IMR-90 (cell line): ENCODE measurements around the gene ASRGL1. TPM values are rescaled to one million over a fixed set of nuclear protein-coding genes. Genes with fewer than 3 reads are reported as not detected.

Experiments used
- ATAC-seq: fragments of 200-7000 bp; cut with Tn5 transposase; 2 replicates; pipeline ENCODE4 v1.9.1; 2020; ENCODE audit warnings: low read depth, mild to moderate bottlenecking, moderate library complexity
- BruUV-seq: library from RNA; stranded (reverse); fragments of 400-500 nt; replicated peaks from 2 replicates; lab custom pipeline; 2021; lab: Mats Ljungman, UMichigan
- CTCF ChIA-PET: fragments of 300-600 bp; formaldehyde crosslinking; extraction: SDS; loops from one replicate; lab custom pipeline; 2021; ENCODE audit warnings: antibody characterized with exemption; lab: Yijun Ruan, JAX
- POLR2A ChIA-PET: fragments of 300-600 bp; sonication (Branson Sonifier 250); formaldehyde crosslinking; loops from one replicate; lab custom pipeline; 2022; ENCODE audit warnings: antibody characterized with exemption; ENCODE audit not compliant: unreplicated experiment; lab: Charles Lee
- DNase-seq: peaks from one replicate; pipeline ENCODE4 v3.0.0; 2013
- H2AFZ ChIP-seq: replicated peaks from 2 replicates; pipeline ENCODE3; 2013; ENCODE audit warnings: low read length, mild to moderate bottlenecking; ENCODE audit not compliant: poor library complexity
- H2AK5ac ChIP-seq: 2 replicates; pipeline ENCODE4 v1.6.1; 2013; ENCODE audit warnings: low read depth, low read length, inconsistent platforms
- H2AK9ac ChIP-seq: replicated peaks from 2 replicates; pipeline ENCODE3; 2013; ENCODE audit warnings: mild to moderate bottlenecking, low read depth, low read length, moderate library complexity; ENCODE audit not compliant: poor library complexity
- H2BK120ac ChIP-seq: 2 replicates; pipeline ENCODE4 v1.6.1; 2013; ENCODE audit warnings: low read depth, low read length, inconsistent platforms
- H2BK15ac ChIP-seq: 3 replicates; pipeline ENCODE4 v1.6.1; 2013; ENCODE audit warnings: low read depth, low read length, inconsistent platforms
- H2BK20ac ChIP-seq: 2 replicates; pipeline ENCODE4 v1.6.1; 2013; ENCODE audit warnings: low read depth, mild to moderate bottlenecking, inconsistent platforms, low read length, moderate library complexity
- H2BK5ac ChIP-seq: 2 replicates; pipeline ENCODE4 v1.6.1; 2013; ENCODE audit warnings: mild to moderate bottlenecking, low read depth, low read length, inconsistent platforms; ENCODE audit not compliant: poor library complexity, severe bottlenecking
- H3K14ac ChIP-seq: replicated peaks from 2 replicates; pipeline ENCODE4 v1.6.1; 2013; ENCODE audit warnings: low read depth, low read length, inconsistent platforms
- H3K18ac ChIP-seq: 2 replicates; pipeline ENCODE4 v1.6.1; 2013; ENCODE audit warnings: low read depth, low read length, control low read depth
- H3K23ac ChIP-seq: 2 replicates; pipeline ENCODE4 v1.6.1; 2013; ENCODE audit warnings: low read depth, low read length, inconsistent platforms
- H3K27ac ChIP-seq: 2 replicates; pipeline ENCODE4 v1.5.1; 2013; ENCODE audit warnings: mild to moderate bottlenecking, control low read depth, low read length; ENCODE audit not compliant: insufficient read depth
- H3K27me3 ChIP-seq: 2 replicates; pipeline ENCODE4 v1.6.1; 2013; ENCODE audit warnings: low read length; ENCODE audit not compliant: control insufficient read depth, insufficient read depth
- H3K36me3 ChIP-seq: 2 replicates; pipeline ENCODE4 v1.6.1; 2013; ENCODE audit warnings: low read length, mixed read lengths; ENCODE audit not compliant: control insufficient read depth, insufficient read depth
- H3K4ac ChIP-seq: 2 replicates; pipeline ENCODE4 v1.6.1; 2013; ENCODE audit warnings: low read depth, low read length, inconsistent platforms
- H3K4me1 ChIP-seq: 2 replicates; pipeline ENCODE4 v1.6.1; 2013; ENCODE audit warnings: low read length, mixed read lengths; ENCODE audit not compliant: control insufficient read depth, insufficient read depth
- H3K4me2 ChIP-seq: 2 replicates; pipeline ENCODE4 v1.6.1; 2013; ENCODE audit warnings: low read depth, mild to moderate bottlenecking, control low read depth, low read length, moderate library complexity
- H3K4me3 ChIP-seq: 2 replicates; pipeline ENCODE4 v1.5.1; 2013; ENCODE audit warnings: low read depth, mild to moderate bottlenecking, control low read depth, low read length, moderate library complexity; ENCODE audit not compliant: insufficient read depth
- H3K56ac ChIP-seq: 2 replicates; pipeline ENCODE4 v1.6.1; 2013; ENCODE audit warnings: low read length, inconsistent platforms; ENCODE audit not compliant: insufficient read depth; ENCODE audit errors: extremely low read depth
- H3K79me1 ChIP-seq, 2 experiments: 2 replicates each; pipeline ENCODE4 v1.6.1; 2013; ENCODE audit warnings: low read length in 2 of 2, inconsistent platforms in 1 of 2, low read depth in 1 of 2
- H3K9ac ChIP-seq: 2 replicates; pipeline ENCODE4 v1.6.1; 2013; ENCODE audit warnings: low read depth, low read length, control low read depth
- H3K9me1 ChIP-seq: 2 replicates; pipeline ENCODE4 v1.6.1; 2013; ENCODE audit warnings: low read length, inconsistent platforms; ENCODE audit not compliant: insufficient read depth
- H3K9me3 ChIP-seq: 2 replicates; pipeline ENCODE4 v1.6.1; 2013; ENCODE audit warnings: low read length; ENCODE audit not compliant: control insufficient read depth, insufficient read depth
- H4K20me1 ChIP-seq: 2 replicates; pipeline ENCODE4 v1.6.1; 2013; ENCODE audit warnings: low read length, inconsistent platforms; ENCODE audit not compliant: insufficient read depth
- H4K5ac ChIP-seq: 2 replicates; pipeline ENCODE4 v1.6.1; 2013; ENCODE audit warnings: mild to moderate bottlenecking, low read depth, low read length, control low read depth
- H4K8ac ChIP-seq, 2 experiments: 2 replicates each; pipeline ENCODE4 v1.6.1; 2013; ENCODE audit warnings: low read depth in 2 of 2, low read length in 2 of 2, control low read depth in 1 of 2, inconsistent platforms in 1 of 2
- H4K91ac ChIP-seq: 2 replicates; pipeline ENCODE4 v1.6.1; 2013; ENCODE audit warnings: low read depth, low read length, inconsistent platforms; ENCODE audit not compliant: insufficient read depth
- CEBPB ChIP-seq: IDR thresholded peaks from 2 replicates; pipeline ENCODE4 v1.6.1; 2012; ENCODE audit warnings: low read depth, low read length, improper control_type of control experiment
- CHD1 ChIP-seq: IDR thresholded peaks from 2 replicates; pipeline ENCODE4 v1.6.1; 2012; ENCODE audit warnings: low read depth, low read length, improper control_type of control experiment
- CTCF ChIP-seq: conservative IDR thresholded peaks from 2 replicates; pipeline ENCODE4 v1.5.1; 2012; ENCODE audit warnings: mild to moderate bottlenecking, low read depth, low read length, improper control_type of control experiment
- ELK1 ChIP-seq: fragments of 150-350 bp; IDR thresholded peaks from 2 replicates; pipeline ENCODE4 v1.6.1; 2016; ENCODE audit warnings: low read depth, mild to moderate bottlenecking, low read length, moderate library complexity, borderline replicate concordance
- MAFK ChIP-seq: IDR thresholded peaks from 2 replicates; pipeline ENCODE4 v1.6.1; 2012; ENCODE audit warnings: low read depth, low read length, improper control_type of control experiment
- MAZ ChIP-seq: IDR thresholded peaks from 2 replicates; pipeline ENCODE4 v1.6.1; 2012; ENCODE audit warnings: low read depth, mild to moderate bottlenecking, low read length, improper control_type of control experiment, moderate library complexity, borderline replicate concordance
- MXI1 ChIP-seq: IDR thresholded peaks from 2 replicates; pipeline ENCODE4 v1.6.1; 2012; ENCODE audit warnings: low read depth, mild to moderate bottlenecking, low read length, moderate library complexity, borderline replicate concordance
- NFE2L2 ChIP-seq: fragments of 150-350 bp; IDR thresholded peaks from 2 replicates; pipeline ENCODE4 v1.6.1; 2016; ENCODE audit warnings: low read depth, mild to moderate bottlenecking, low read length
- POLR2A ChIP-seq: IDR thresholded peaks from 2 replicates; pipeline ENCODE4 v1.6.1; 2012; ENCODE audit warnings: mild to moderate bottlenecking, low read depth, low read length
- RAD21 ChIP-seq: IDR thresholded peaks from 2 replicates; pipeline ENCODE4 v1.6.1; 2012; ENCODE audit warnings: low read length, improper control_type of control experiment
- RCOR1 ChIP-seq: IDR thresholded peaks from 2 replicates; pipeline ENCODE4 v1.6.1; 2012; ENCODE audit warnings: mild to moderate bottlenecking, low read length, improper control_type of control experiment; ENCODE audit not compliant: insufficient replicate concordance
- RFX5 ChIP-seq: IDR thresholded peaks from 2 replicates; pipeline ENCODE4 v1.8.0; 2012; ENCODE audit warnings: low read depth, mild to moderate bottlenecking, low read length, moderate library complexity
- SMC3 ChIP-seq: fragments of 150-350 bp; IDR thresholded peaks from 2 replicates; pipeline ENCODE4 v1.6.1; 2016; ENCODE audit warnings: low read depth, mild to moderate bottlenecking, antibody characterized with exemption, low read length, moderate library complexity
- USF2 ChIP-seq: fragments of 150-350 bp; IDR thresholded peaks from 2 replicates; pipeline ENCODE4 v1.6.1; 2017; ENCODE audit warnings: mild to moderate bottlenecking, antibody characterized with exemption, low read length, low read depth
- WGBS, 2 experiments: methylation state at CpG; one replicate each; pipeline versions ENCODE4 v1.1.5 to v1.1.7; 2013; ENCODE audit warnings: missing lambda C conversion rate in 2 of 2; ENCODE audit not compliant: insufficient read length in 1 of 2; ENCODE audit errors: extremely low coverage in 2 of 2; 5-methylcytosine and 5-hydroxymethylcytosine counted together
- dilution Hi-C: fragments of 300-500 bp; cut with HindIII; formaldehyde crosslinking; loops from one replicate; pipeline ENCODE4 v1.14.3; 2018; ENCODE audit warnings: low sequenced_read_pairs; ENCODE audit not compliant: unreplicated experiment
- in situ Hi-C: fragments of 300-500 bp; cut with MboI; formaldehyde crosslinking; loops from 3 replicates; pipeline ENCODE4 v1.14.3; 2019; ENCODE audit warnings: low sequenced_read_pairs, inconsistent platforms, mixed read lengths
- intact Hi-C: fragments of 100-400 bp; cut with micrococcal nuclease; formaldehyde crosslinking; loops from 2 replicates; pipeline ENCODE4 v1.10.0; 2022
- polyA plus RNA-seq, 3 experiments: library from polyadenylated mRNA; depleted of rRNA; stranded (reverse); fragments of >200 nt; gene quantifications; 2 replicates each; pipeline ENCODE4 v1.2.3, GENCODE V29; 2012; ENCODE audit warnings: low replicate concordance in 1 of 3
- total RNA-seq: library from RNA; depleted of rRNA; stranded (reverse); fragments of >200 nt; gene quantifications from 2 replicates; pipeline ENCODE4 v1.2.3, GENCODE V29; 2012

The ASRGL1 gene
- total and polyA plus RNA-seq, 2 of the 4 experiments (the other 2 are of a cell fraction): 0.72 TPM; not detected in 1

GRCh38 chr11:62435846-62436660, 98.8 kb downstream of the ASRGL1 start:
- dilution Hi-C loops: no loop called here
- Histone ChIP-seq H3K14ac (0 out of 2 replicates have a peak overlapping the region, but pooled peaks have one; percentile 14), H3K23ac (no peak overlapping the region), H3K9ac (no peak overlapping the region), H4K8ac (no peak overlapping the region; a peak in 1 of 4 replicates), H4K5ac (no peak overlapping the region), H3K18ac (no peak overlapping the region), H3K4me2 (no peak overlapping the region), H2BK120ac (peak overlapping the region; percentile 1; the same call in 1 of the 2 replicates), H4K91ac (0 out of 2 replicates have a peak overlapping the region, but pooled peaks have one; percentile 46), H3K9me1 (peaks cover 19% of the 10 kb centered on the region), H3K27ac (no peak overlapping the region), H3K4me1 (peaks cover 21% of the 10 kb centered on the region), H3K79me1 (peaks cover 0 to 16% of the 10 kb centered on the region in 2 experiments; a peak in 3 of 4 replicates), H2BK5ac (no peak overlapping the region), H2BK15ac (no peak overlapping the region), H3K27me3 (no peaks in the 10 kb centered on the region), H2BK20ac (no peak overlapping the region), H3K56ac (no peak overlapping the region), H2AK9ac (no peak overlapping the region), H2AFZ (no peak overlapping the region), H3K9me3 (no peaks in the 10 kb centered on the region), H4K20me1 (no peaks in the 10 kb centered on the region), H3K4me3 (no peak overlapping the region), H3K4ac (peak overlapping the region; percentile 36; the same call in 1 of the 2 replicates), H3K36me3 (no peaks in the 10 kb centered on the region), H2AK5ac (no peak overlapping the region)
- ATAC-seq: no peak
- BruUV-seq: no TSS peak
- WGBS, 2 experiments: no CpG with 5 or more reads among the region's 5 CpGs
- intact Hi-C loops: no loop called here
- DNase-seq: no peak
- ChIA-PET CTCF (interaction anchor here (1.0 to 1.6 kb wide), 2 partner anchors 32 to 107 kb away, joined by 3 to 5 read pairs; no protein-coding TSS in a partner anchor), POLR2A (no interaction called here)
- in situ Hi-C loops: no loop called here
- no peak for TF ChIP-seq RAD21
- no peak for TF ChIP-seq SMC3
- no peak for TF ChIP-seq ELK1
- TF ChIP-seq POLR2A: no peak
- TF ChIP-seq CEBPB: no peak
- no peak for TF ChIP-seq CTCF
- TF ChIP-seq MXI1: no peak
- no peak for TF ChIP-seq RCOR1
- no peak for TF ChIP-seq RFX5
- TF ChIP-seq MAZ: no peak
- TF ChIP-seq USF2: no peak
- TF ChIP-seq NFE2L2: no peak
- TF ChIP-seq CHD1: no peak
- no peak for TF ChIP-seq MAFK
